ENCODE measurements around the gene USP36. TPM values are rescaled to one million over a fixed set of nuclear protein-coding genes. Genes with fewer than 3 reads are reported as not detected.
A peak's percentile ranks its signal among the peaks of the same experiment; 100 is the strongest.

Gene USP36
- total and polyA plus RNA-seq, 3 experiments from 2014 or later, result 43.2 to 122 (median 118) TPM

GRCh38 chr17:78763561-78763960, 77.1 kb downstream of the USP36 start:
- Histone ChIP-seq H3K27ac (ENCODE audit: low read depth, low read length) (no peak overlapping the region), H3K27me3 (ENCODE audit: insufficient read depth, low read length, poor library complexity, severe bottlenecking) (no peaks in the 10 kb centered on the region), H3K36me3 (ENCODE audit: insufficient read depth, low read length) (no peaks in the 10 kb centered on the region), H3K4me1 (ENCODE audit: insufficient read depth, low read length) (peaks cover 96% of the 10 kb centered on the region), H3K9me3 (ENCODE audit: low read length) (no peaks in the 10 kb centered on the region), H3K4me3 (ENCODE audit: low read length) (no peak overlapping the region)
- Mint-ChIP-seq H3K27ac (peak overlapping the region in 4 of 8 donors; percentile 43 to 84 (median 62)), H3K27me3 (no peaks in the 10 kb centered on the region), H3K36me3 (peaks cover 0 to 23% (median 7%) of the 10 kb centered on the region in 3 donors), H3K4me3 (peak overlapping the region in 5 of 7 donors; percentile 3 to 61 (median 30)), H3K9me3 (no peaks in the 10 kb centered on the region), H3K4me1 (peaks cover 51 to 61% (median 56%) of the 10 kb centered on the region in 3 donors)
- CTCF ChIA-PET, result interaction anchor here (1.0 to 1.7 kb wide), 3 partner anchors 11 to 27 kb away, joined by 3 to 6 read pairs (median 5); no protein-coding TSS in a partner anchor
- POLR2A ChIA-PET, result interaction anchor here (1.0 kb wide), 1 partner anchor 15 kb away, joined by 5 read pairs; no protein-coding TSS in a partner anchor
- no peak for DNase-seq

GRCh38 chr17:78761789-78762406, 78.7 kb downstream of the USP36 start:
- ChIA-PET POLR2A (interaction anchor here (0.5 kb wide), 1 partner anchor 62 kb away, joined by 3 read pairs; no protein-coding TSS in a partner anchor), CTCF (no interaction called here)
- no peak for DNase-seq
- no peak overlapping the region for H3K4me3 ChIP-seq (ENCODE audit: low read length)
- Mint-ChIP-seq H3K4me3 (peak overlapping the region in 4 of 7 donors; percentile 36 to 59 (median 54)), H3K4me1 (peaks cover 67 to 78% (median 71%) of the 10 kb centered on the region in 3 donors), H3K27me3 (no peaks in the 10 kb centered on the region), H3K36me3 (peaks cover 0 to 26% (median 7%) of the 10 kb centered on the region in 3 donors), H3K9me3 (no peaks in the 10 kb centered on the region), H3K27ac (peak overlapping the region; percentile 12 to 86 (median 73))
- H3K9me3 ChIP-seq (ENCODE audit: low read length), result no peaks in the 10 kb centered on the region
- no peak overlapping the region for H3K27ac ChIP-seq (ENCODE audit: low read depth, low read length)
- no peaks in the 10 kb centered on the region for H3K36me3 ChIP-seq (ENCODE audit: insufficient read depth, low read length)
- H3K27me3 ChIP-seq (ENCODE audit: insufficient read depth, low read length, poor library complexity, severe bottlenecking), result no peaks in the 10 kb centered on the region
- H3K4me1 ChIP-seq (ENCODE audit: insufficient read depth, low read length), result peaks cover 96% of the 10 kb centered on the region

- H3K27ac ChIP-seq (ENCODE audit: low read depth, low read length), result peak overlapping the region; percentile 91
- Mint-ChIP-seq H3K27me3 (peaks cover 0 to 1% of the 10 kb centered on the region in 2 donors), H3K27ac (peak overlapping the region; percentile 90 to 99 (median 97)), H3K4me3 (peak overlapping the region; percentile 20 to 84 (median 77)), H3K36me3 (peaks cover 0 to 28% (median 7%) of the 10 kb centered on the region in 3 donors), H3K9me3 (no peaks in the 10 kb centered on the region), H3K4me1 (peaks cover 83 to 93% (median 85%) of the 10 kb centered on the region in 3 donors)
- POLR2A ChIA-PET, result interaction anchor here (0.6 to 2.5 kb wide), 4 partner anchors 11 to 560 kb away, joined by 3 to 15 read pairs (median 8); no protein-coding TSS in a partner anchor
- H3K9me3 ChIP-seq (ENCODE audit: low read length), result no peaks in the 10 kb centered on the region
- H3K4me3 ChIP-seq (ENCODE audit: low read length), result peak overlapping the region; percentile 23
- H3K27me3 ChIP-seq (ENCODE audit: insufficient read depth, low read length, poor library complexity, severe bottlenecking), result no peaks in the 10 kb centered on the region
- CTCF ChIA-PET, result interaction anchor here (0.7 to 2.7 kb wide), 6 partner anchors 9 to 57 kb away, joined by 3 to 12 read pairs (median 6); no protein-coding TSS in a partner anchor
- peaks cover 95% of the 10 kb centered on the region for H3K4me1 ChIP-seq (ENCODE audit: insufficient read depth, low read length)
- no peak for DNase-seq
- no peaks in the 10 kb centered on the region for H3K36me3 ChIP-seq (ENCODE audit: insufficient read depth, low read length)
Observed at GRCh38 chr17:78759969-78760352, 80.7 kb downstream of the USP36 start.

GRCh38 chr17:78759203-78759968, 81.2 kb downstream of the USP36 start:
- Mint-ChIP-seq H3K36me3 (peaks cover 0 to 25% (median 4%) of the 10 kb centered on the region in 3 donors), H3K9me3 (no peaks in the 10 kb centered on the region), H3K27me3 (peaks cover 0 to 1% of the 10 kb centered on the region in 2 donors), H3K4me3 (peak overlapping the region; percentile 20 to 84 (median 77)), H3K27ac (peak overlapping the region; percentile 90 to 99 (median 97)), H3K4me1 (peaks cover 79 to 91% (median 89%) of the 10 kb centered on the region in 3 donors)
- POLR2A ChIA-PET, result interaction anchor here (0.6 to 2.5 kb wide), 6 partner anchors 10 to 559 kb away, joined by 3 to 15 read pairs (median 3); no protein-coding TSS in a partner anchor
- Histone ChIP-seq H3K4me1 (ENCODE audit: insufficient read depth, low read length) (peaks cover 92% of the 10 kb centered on the region), H3K27me3 (ENCODE audit: insufficient read depth, low read length, poor library complexity, severe bottlenecking) (no peaks in the 10 kb centered on the region), H3K9me3 (ENCODE audit: low read length) (no peaks in the 10 kb centered on the region), H3K36me3 (ENCODE audit: insufficient read depth, low read length) (no peaks in the 10 kb centered on the region), H3K27ac (ENCODE audit: low read depth, low read length) (peak overlapping the region; percentile 91), H3K4me3 (ENCODE audit: low read length) (peak overlapping the region; percentile 38)
- DNase-seq, result peak; percentile 59 to 94 (median 85)
- CTCF ChIA-PET, result interaction anchor here (0.7 to 2.7 kb wide), 7 partner anchors 10 to 57 kb away, joined by 3 to 12 read pairs (median 6); no protein-coding TSS in a partner anchor

- peaks cover 0 to 18% (median 5%) of the 10 kb centered on the region in 3 donors for H3K36me3 Mint-ChIP-seq
- Histone ChIP-seq H3K4me1 (ENCODE audit: insufficient read depth, low read length) (peaks cover 94% of the 10 kb centered on the region), H3K9me3 (ENCODE audit: low read length) (no peaks in the 10 kb centered on the region), H3K36me3 (ENCODE audit: insufficient read depth, low read length) (no peaks in the 10 kb centered on the region), H3K4me3 (ENCODE audit: low read length) (peak overlapping the region; percentile 31), H3K27ac (ENCODE audit: low read depth, low read length) (no peak overlapping the region), H3K27me3 (ENCODE audit: insufficient read depth, low read length, poor library complexity, severe bottlenecking) (no peaks in the 10 kb centered on the region)
- peak in 1 of 5 donors; percentile 67 for DNase-seq
- peak overlapping the region; percentile 38 to 71 (median 63) for H3K4me3 Mint-ChIP-seq
- ChIA-PET CTCF (no interaction called here), POLR2A (interaction anchor here (0.5 kb wide), 1 partner anchor 36 kb away, joined by 3 read pairs; no protein-coding TSS in a partner anchor)
- H3K27ac Mint-ChIP-seq, result peak overlapping the region in 7 of 8 donors; percentile 74 to 92 (median 87)
- H3K9me3 Mint-ChIP-seq, result no peaks in the 10 kb centered on the region
- peaks cover 0 to 1% of the 10 kb centered on the region in 2 donors for H3K27me3 Mint-ChIP-seq
- H3K4me1 Mint-ChIP-seq, result peaks cover 80 to 97% (median 94%) of the 10 kb centered on the region in 3 donors
Observed at GRCh38 chr17:78753316-78754250, 87.0 kb downstream of the USP36 start.

- Mint-ChIP-seq H3K27ac (peak overlapping the region; percentile 66 to 98 (median 90)), H3K36me3 (peaks cover 0 to 15% (median 5%) of the 10 kb centered on the region in 3 donors), H3K9me3 (no peaks in the 10 kb centered on the region), H3K4me3 (peak overlapping the region; percentile 25 to 85 (median 65)), H3K27me3 (peaks cover 0 to 1% of the 10 kb centered on the region in 2 donors), H3K4me1 (peaks cover 84 to 97% (median 94%) of the 10 kb centered on the region in 3 donors)
- Histone ChIP-seq H3K27ac (ENCODE audit: low read depth, low read length) (no peak overlapping the region), H3K4me3 (ENCODE audit: low read length) (no peak overlapping the region), H3K9me3 (ENCODE audit: low read length) (no peaks in the 10 kb centered on the region), H3K4me1 (ENCODE audit: insufficient read depth, low read length) (peaks cover 93% of the 10 kb centered on the region), H3K36me3 (ENCODE audit: insufficient read depth, low read length) (no peaks in the 10 kb centered on the region), H3K27me3 (ENCODE audit: insufficient read depth, low read length, poor library complexity, severe bottlenecking) (no peaks in the 10 kb centered on the region)
- DNase-seq, result no peak
- ChIA-PET POLR2A (interaction anchor here (0.7 to 1.4 kb wide), 2 partner anchors 21 to 33 kb away, joined by 3 read pairs; no protein-coding TSS in a partner anchor), CTCF (interaction anchor here (1.2 kb wide), 1 partner anchor 48 kb away, joined by 3 read pairs; no protein-coding TSS in a partner anchor)
Observed at GRCh38 chr17:78751447-78752161, 89.0 kb downstream of the USP36 start.

Measured in CD8-positive, alpha-beta memory T cell (primary cell).